Neuronal stem cell (in vitro differentiated cells): ENCODE results near the gene TYR. TPM values are rescaled to one million over a fixed set of nuclear protein-coding genes. Genes with fewer than 3 reads are reported as not detected.

ENCODE experiments used
- DNase-seq: peaks from one replicate; pipeline ENCODE4 v3.0.0-alpha.2; 2013; ENCODE audit warnings: low spot score
- H2AFZ ChIP-seq: one replicate; pipeline ENCODE4 v1.6.1; 2013; ENCODE audit warnings: mild to moderate bottlenecking, low read length, inconsistent platforms
- H2AK5ac ChIP-seq: 2 replicates; pipeline ENCODE4 v1.6.1; 2013; ENCODE audit warnings: low read depth, mild to moderate bottlenecking, inconsistent platforms, low read length, moderate library complexity, mixed read lengths
- H2BK120ac ChIP-seq: 2 replicates; pipeline ENCODE4 v1.6.1; 2013; ENCODE audit warnings: low read depth, mild to moderate bottlenecking, inconsistent platforms, low read length, moderate library complexity, mixed read lengths
- H2BK12ac ChIP-seq: one replicate; pipeline ENCODE4 v1.6.1; 2013; ENCODE audit warnings: low read length, inconsistent platforms
- H2BK15ac ChIP-seq: 2 replicates; pipeline ENCODE4 v1.6.1; 2013; ENCODE audit warnings: mild to moderate bottlenecking, low read length, inconsistent platforms, mixed read lengths
- H2BK5ac ChIP-seq: one replicate; pipeline ENCODE4 v1.6.1; 2013; ENCODE audit warnings: inconsistent platforms, mild to moderate bottlenecking, low read length, moderate library complexity
- H3K14ac ChIP-seq: one replicate; pipeline ENCODE4 v1.6.1; 2013; ENCODE audit warnings: low read length, inconsistent platforms
- H3K18ac ChIP-seq: 2 replicates; pipeline ENCODE4 v1.6.1; 2013; ENCODE audit warnings: low read length, inconsistent platforms
- H3K23ac ChIP-seq: 2 replicates; pipeline ENCODE4 v1.6.1; 2013; ENCODE audit warnings: low read depth, mild to moderate bottlenecking, mixed read lengths, low read length, inconsistent platforms; ENCODE audit not compliant: poor library complexity
- H3K27ac ChIP-seq: replicated peaks from 3 replicates; pipeline ENCODE4 v1.5.1; 2013; ENCODE audit warnings: low read length, inconsistent platforms
- H3K27me3 ChIP-seq, 3 experiments: 2 replicates each; pipeline ENCODE4 v1.6.1; 2013; ENCODE audit warnings: low read length in 3 of 3, mild to moderate bottlenecking in 2 of 3, inconsistent platforms in 1 of 3, low read depth in 1 of 3, mixed read lengths in 1 of 3, moderate library complexity in 1 of 3; ENCODE audit not compliant: control insufficient read depth in 3 of 3, insufficient read depth in 3 of 3
- H3K36me3 ChIP-seq, 2 donors: replicated peaks in 1 of 2; 2 replicates each; pipeline ENCODE4 v1.6.1; 2013; ENCODE audit warnings: low read length in 2 of 2; ENCODE audit not compliant: control insufficient read depth in 2 of 2, insufficient read depth in 2 of 2
- H3K4ac ChIP-seq: 2 replicates; pipeline ENCODE4 v1.6.1; 2013; ENCODE audit warnings: inconsistent platforms, mild to moderate bottlenecking, low read length, moderate library complexity
- H3K4me1 ChIP-seq, 2 donors: 1 replicate in 1 of 2; 2 replicates in 1 of 2; pipeline ENCODE4 v1.6.1; 2013; ENCODE audit warnings: low read length in 2 of 2, low read depth in 1 of 2; ENCODE audit not compliant: control insufficient read depth in 2 of 2, insufficient read depth in 1 of 2
- H3K4me2 ChIP-seq: one replicate; pipeline ENCODE4 v1.6.1; 2013; ENCODE audit warnings: mild to moderate bottlenecking, low read length, inconsistent platforms; ENCODE audit not compliant: insufficient read depth, poor library complexity, severe bottlenecking
- H3K4me3 ChIP-seq, 2 donors: 2 replicates each; pipeline ENCODE4 v1.5.1; 2013; ENCODE audit warnings: low read length in 2 of 2, mild to moderate bottlenecking in 2 of 2, inconsistent platforms in 1 of 2, moderate library complexity in 1 of 2
- H3K79me1 ChIP-seq: one replicate; pipeline ENCODE4 v1.6.1; 2013; ENCODE audit warnings: low read depth, mild to moderate bottlenecking, inconsistent platforms, low read length, moderate library complexity
- H3K9ac ChIP-seq: one replicate; pipeline ENCODE4 v1.6.1; 2013; ENCODE audit warnings: mild to moderate bottlenecking, low read depth, low read length, inconsistent platforms; ENCODE audit not compliant: poor library complexity
- H3K9me3 ChIP-seq, 2 donors: replicated peaks in 1 of 2; 2 replicates each; pipeline versions ENCODE3 to v1.6.1; 2013; ENCODE audit warnings: low read length in 2 of 2, mild to moderate bottlenecking in 2 of 2, inconsistent platforms in 1 of 2, low read depth in 1 of 2, mixed read lengths in 1 of 2, moderate library complexity in 1 of 2; ENCODE audit not compliant: control insufficient read depth in 2 of 2, insufficient read depth in 1 of 2
- H4K8ac ChIP-seq: one replicate; pipeline ENCODE4 v1.6.1; 2013; ENCODE audit warnings: low read depth, mild to moderate bottlenecking, inconsistent platforms, low read length, moderate library complexity
- H4K91ac ChIP-seq: one replicate; pipeline ENCODE4 v1.6.1; 2013; ENCODE audit warnings: low read length, low read depth, mild to moderate bottlenecking, inconsistent platforms; ENCODE audit not compliant: poor library complexity
- WGBS, 2 donors: extraction: QIAGEN DNeasy Blood & Tissue Kit; methylation state at CpG; one replicate each; pipeline ENCODE4 v1.1.7; 2013; ENCODE audit warnings: missing lambda C conversion rate in 2 of 2, mixed read lengths in 1 of 2; ENCODE audit not compliant: insufficient read length in 2 of 2, insufficient replicate concordance in 1 of 2; ENCODE audit errors: extremely low coverage in 2 of 2; 5-methylcytosine and 5-hydroxymethylcytosine counted together
- polyA plus RNA-seq, 2 experiments: library from polyadenylated mRNA; stranded (reverse); fragments of 200-250 nt; gene quantifications; one replicate each; pipeline ENCODE4 v1.2.3, GENCODE V29; 2013

TYR gene
- polyA plus RNA-seq (2013, experiment 1 of 2): 0.06 TPM
- polyA plus RNA-seq (2013, experiment 2 of 2): 0.03 TPM

GRCh38 chr11:89177691-89178231, at the start of gene TYR:
TSS of gene TYR (plus strand) at chr11:89177875. CDS start at chr11:89177954, 79 bp downstream.
- Histone ChIP-seq H2BK12ac (no peak within 1 kb of the TSS), H3K14ac (no peak within 1 kb of the TSS), H3K23ac (no peak within 1 kb of the TSS), H3K79me1 (no peaks in the 10 kb centered on the region), H2BK15ac (no peak within 1 kb of the TSS), H3K4me3 (no peak within 1 kb of the TSS), H2AK5ac (no peak within 1 kb of the TSS), H3K4me2 (no peak within 1 kb of the TSS), H4K91ac (no peak within 1 kb of the TSS), H2AFZ (no peak within 1 kb of the TSS), H3K27me3 (no peaks in the 10 kb centered on the region), H3K27ac (no peak within 1 kb of the TSS), H3K4ac (no peak within 1 kb of the TSS), H3K18ac (no peak within 1 kb of the TSS), H2BK120ac (no peak within 1 kb of the TSS), H2BK5ac (no peak within 1 kb of the TSS), H3K36me3 (no peaks in the 10 kb centered on the region), H4K8ac (no peak within 1 kb of the TSS), H3K4me1 (peaks cover 3 to 15% of the 10 kb centered on the region in 2 donors), H3K9ac (no peak within 1 kb of the TSS), H3K9me3 (no peaks in the 10 kb centered on the region)
- no peak for DNase-seq
- WGBS, 2 donors: no CpG with 5 or more reads among the region's 8 CpGs

DNA sequence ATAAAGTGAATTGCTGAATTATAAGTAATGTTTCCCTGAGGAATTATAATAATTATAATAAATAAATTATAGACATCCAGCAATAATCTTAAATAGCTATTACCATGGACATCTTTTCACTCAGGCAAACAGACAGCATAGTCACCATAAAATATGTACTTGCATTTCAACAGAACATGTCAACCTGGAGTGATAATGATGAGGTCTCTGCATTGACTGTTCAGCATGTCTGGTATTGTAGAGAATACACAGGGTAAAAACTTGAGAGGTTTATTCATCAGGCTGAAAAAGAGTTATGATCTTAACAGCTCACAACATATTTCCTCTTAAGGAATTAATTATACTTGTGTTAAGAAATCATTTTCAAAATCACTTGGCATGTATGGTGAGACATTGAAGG, 41.1 kb upstream of the TYR start:
- Histone ChIP-seq H3K36me3 (no peaks in the 10 kb centered on the region), H2BK5ac (no peak overlapping the region), H2BK12ac (no peak overlapping the region), H4K8ac (no peak overlapping the region), H3K27ac (no peak overlapping the region), H4K91ac (no peak overlapping the region), H3K27me3 (no peaks in the 10 kb centered on the region), H3K4ac (no peak overlapping the region), H2AFZ (no peak overlapping the region), H3K4me1 (no peaks in the 10 kb centered on the region), H3K9ac (no peak overlapping the region), H3K4me3 (no peak overlapping the region), H3K9me3 (no peaks in the 10 kb centered on the region), H2BK15ac (no peak overlapping the region), H3K18ac (no peak overlapping the region), H3K23ac (no peak overlapping the region), H2AK5ac (no peak overlapping the region), H3K79me1 (no peaks in the 10 kb centered on the region), H3K14ac (no peak overlapping the region), H2BK120ac (no peak overlapping the region), H3K4me2 (no peak overlapping the region)
- DNase-seq: no peak

- H4K91ac ChIP-seq: no peak overlapping the region
- H3K9me3 ChIP-seq: no peaks in the 10 kb centered on the region
- no peak overlapping the region for H3K23ac ChIP-seq
Observed at GRCh38 chr11:89147229-89147628, 30.4 kb upstream of the TYR start.

GRCh38 chr11:89159974-89160373, 17.7 kb upstream of the TYR start:
- Histone ChIP-seq H3K14ac (no peak overlapping the region), H3K9me3 (no peaks in the 10 kb centered on the region), H3K4me1 (no peaks in the 10 kb centered on the region), H4K91ac (no peak overlapping the region), H3K27ac (no peak overlapping the region), H3K27me3 (no peaks in the 10 kb centered on the region), H4K8ac (no peak overlapping the region), H3K9ac (no peak overlapping the region), H2AFZ (no peak overlapping the region), H2BK12ac (no peak overlapping the region), H2BK120ac (no peak overlapping the region), H3K4me3 (no peak overlapping the region), H2BK5ac (no peak overlapping the region), H2AK5ac (no peak overlapping the region), H3K4ac (no peak overlapping the region), H3K36me3 (no peaks in the 10 kb centered on the region), H3K23ac (no peak overlapping the region), H3K79me1 (no peaks in the 10 kb centered on the region), H3K18ac (no peak overlapping the region), H3K4me2 (no peak overlapping the region), H2BK15ac (no peak overlapping the region)
- DNase-seq: no peak
- no CpG with 5 or more reads among the region's 4 CpGs for WGBS, 2 donors

More at GRCh38 chr11:89147229-89147628, 30.4 kb upstream of the TYR start:
- Histone ChIP-seq H2BK12ac (no peak overlapping the region), H3K14ac (no peak overlapping the region), H3K18ac (no peak overlapping the region), H3K79me1 (no peaks in the 10 kb centered on the region), H2BK5ac (no peak overlapping the region), H3K4me2 (no peak overlapping the region), H3K9ac (no peak overlapping the region), H2BK15ac (no peak overlapping the region), H2BK120ac (no peak overlapping the region), H3K4me1 (no peaks in the 10 kb centered on the region), H3K27ac (no peak overlapping the region), H3K4me3 (no peak overlapping the region), H2AFZ (no peak overlapping the region), H3K4ac (no peak overlapping the region), H2AK5ac (no peak overlapping the region), H3K27me3 (no peaks in the 10 kb centered on the region), H4K8ac (no peak overlapping the region), H3K36me3 (no peaks in the 10 kb centered on the region)
- no CpG with 5 or more reads among the region's 1 CpG for WGBS, 2 donors
- DNase-seq: no peak
